Stimulated activated naive CD4-positive, alpha-beta T cell treated with Interleukin-2 at 50 U/mL for 16 hours (primary cell): ENCODE measurements around the gene DNASE1L2.
A peak's percentile ranks its signal among the peaks of the same experiment; 100 is the strongest.
"Not testable (repeated sequence)": the region's sequence is repeated elsewhere in the genome, so short reads cannot be mapped to it uniquely, and the experiment has no call there.

Experiments
- DNase-seq: peaks from one replicate; lab custom pipeline; 2025; lab: John Stamatoyannopoulos, UW

DNASE1L2 gene

DNA sequence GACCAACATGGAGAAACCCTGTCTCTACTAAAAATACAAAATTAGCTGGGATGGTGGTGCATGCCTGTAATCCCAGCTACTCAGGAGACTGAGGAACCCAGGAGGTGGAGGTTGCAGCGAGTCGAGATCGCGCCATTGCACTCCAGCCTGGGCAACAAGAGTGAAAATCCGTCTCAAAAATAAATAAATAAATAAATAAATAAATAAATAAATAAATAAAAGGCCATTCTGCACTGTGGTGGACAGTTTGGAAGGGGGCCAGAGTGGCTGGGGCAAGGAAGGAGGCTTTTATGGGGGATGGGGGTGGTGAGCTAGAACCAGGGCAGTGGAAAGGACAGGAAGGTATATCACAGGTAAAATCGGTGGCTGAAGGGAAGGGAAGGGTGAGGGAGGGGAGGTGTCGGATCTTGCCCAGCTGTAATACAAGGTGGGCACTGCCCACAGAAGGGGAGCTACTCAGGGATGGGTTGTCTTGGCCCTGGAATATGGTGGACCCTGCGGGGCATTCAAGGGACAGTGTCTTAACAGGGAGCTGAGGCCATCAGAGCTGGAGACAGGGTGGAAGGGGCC is 33.0 kb upstream of the DNASE1L2 start:
- not testable (repeated sequence) for DNase-seq

GRCh38 chr16:2204416-2205103 is 31.7 kb upstream of the DNASE1L2 start:
- no peak for DNase-seq

DNA sequence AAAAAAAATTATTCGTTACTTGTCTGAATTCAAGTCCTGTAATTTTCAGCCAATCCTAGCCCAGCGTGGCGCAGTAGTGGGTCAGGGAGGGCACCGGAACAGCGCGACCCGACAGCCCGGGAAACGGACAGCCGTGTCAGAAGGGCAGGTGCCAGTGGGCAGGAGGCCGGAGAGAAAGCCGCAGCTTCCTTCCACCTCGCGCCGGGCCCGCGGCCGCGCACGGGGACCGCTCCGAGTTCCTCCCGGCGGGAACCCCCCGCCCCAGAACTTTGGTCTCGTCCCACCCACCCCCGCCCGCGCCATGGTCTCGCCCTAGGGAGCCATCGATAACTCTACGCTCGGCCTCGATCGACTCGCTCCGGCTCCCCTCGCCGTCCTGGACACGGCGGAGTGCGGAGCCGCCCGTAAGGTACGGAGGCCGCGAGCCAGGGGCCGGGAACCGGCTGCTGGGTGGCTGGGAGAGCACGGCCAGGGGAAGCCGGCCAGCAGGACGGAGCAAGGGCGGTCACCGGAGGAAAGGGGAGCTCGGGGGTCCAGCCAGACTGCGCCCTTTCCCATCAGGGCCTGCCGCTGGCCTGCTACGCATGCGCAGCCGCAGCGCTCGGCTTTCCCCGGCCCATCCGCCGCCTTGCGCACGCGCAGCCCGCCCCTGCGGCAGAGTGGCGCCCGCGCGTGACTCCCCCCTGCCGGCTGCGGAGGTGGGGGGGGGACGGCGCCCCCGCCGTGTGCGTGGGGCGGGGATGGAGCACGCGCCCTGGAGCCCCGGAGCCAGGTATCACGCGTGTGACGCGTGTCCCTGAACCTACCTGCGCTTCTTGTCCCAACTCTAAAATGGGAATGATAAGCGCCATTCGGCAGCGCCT is 30.9 kb upstream of the DNASE1L2 start, which contains the start of gene MLST8:
TSS of gene MLST8 (plus strand) at position 351 of the 863 bp plus-strand sequence. CDS start 632 bp downstream, outside the sequence.
- peak; percentile 83 for DNase-seq

DNA sequence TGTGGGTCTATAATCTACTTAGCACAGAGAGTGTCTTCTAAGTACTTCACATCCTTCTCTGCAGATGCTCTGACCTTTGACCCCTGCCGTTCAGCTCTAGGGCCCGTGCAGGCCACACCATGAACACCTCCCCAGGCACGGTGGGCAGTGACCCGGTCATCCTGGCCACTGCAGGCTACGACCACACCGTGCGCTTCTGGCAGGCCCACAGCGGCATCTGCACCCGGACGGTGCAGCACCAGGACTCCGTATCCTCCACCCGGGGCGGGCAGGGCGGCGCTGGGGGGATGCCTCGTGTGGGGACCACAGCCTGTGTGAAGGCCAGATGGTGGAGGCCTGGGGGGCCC is 30.3 kb upstream of the DNASE1L2 start:
- no peak for DNase-seq

- no peak for DNase-seq
Observed at GRCh38 chr16:2206420-2206779, 29.8 kb upstream of the DNASE1L2 start.

DNA sequence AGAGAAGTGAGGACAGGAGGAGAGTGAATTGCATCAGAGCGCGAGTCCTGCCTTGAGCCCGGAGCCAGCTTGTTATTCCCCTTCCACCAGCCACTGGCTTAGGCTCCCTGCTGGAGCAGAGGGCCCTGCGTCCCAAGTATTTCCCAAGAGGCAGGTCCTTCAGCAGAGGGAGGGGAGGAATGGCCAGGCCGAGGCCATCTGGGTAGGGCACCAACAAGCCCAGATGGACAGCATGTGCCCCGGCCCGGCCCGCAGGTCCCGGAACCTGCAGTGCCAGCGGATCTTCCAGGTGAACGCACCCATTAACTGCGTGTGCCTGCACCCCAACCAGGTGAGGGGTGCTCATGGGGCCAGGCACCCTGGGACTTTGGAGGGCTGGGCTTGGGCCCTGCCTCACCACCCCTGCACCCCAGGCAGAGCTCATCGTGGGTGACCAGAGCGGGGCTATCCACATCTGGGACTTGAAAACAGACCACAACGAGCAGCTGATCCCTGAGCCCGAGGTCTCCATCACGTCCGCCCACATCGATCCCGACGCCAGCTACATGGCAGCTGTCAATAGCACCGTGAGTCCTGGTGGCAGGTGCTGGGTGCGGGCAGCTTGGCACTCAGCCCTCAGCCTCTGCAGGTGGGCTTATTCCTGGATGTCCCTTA is 29.3 kb upstream of the DNASE1L2 start:
- DNase-seq: no peak

- no peak for DNase-seq
Observed at GRCh38 chr16:2207872-2208271, 28.4 kb upstream of the DNASE1L2 start.

- DNase-seq: no peak
Observed at GRCh38 chr16:2208308-2208707, 27.9 kb upstream of the DNASE1L2 start.

DNA sequence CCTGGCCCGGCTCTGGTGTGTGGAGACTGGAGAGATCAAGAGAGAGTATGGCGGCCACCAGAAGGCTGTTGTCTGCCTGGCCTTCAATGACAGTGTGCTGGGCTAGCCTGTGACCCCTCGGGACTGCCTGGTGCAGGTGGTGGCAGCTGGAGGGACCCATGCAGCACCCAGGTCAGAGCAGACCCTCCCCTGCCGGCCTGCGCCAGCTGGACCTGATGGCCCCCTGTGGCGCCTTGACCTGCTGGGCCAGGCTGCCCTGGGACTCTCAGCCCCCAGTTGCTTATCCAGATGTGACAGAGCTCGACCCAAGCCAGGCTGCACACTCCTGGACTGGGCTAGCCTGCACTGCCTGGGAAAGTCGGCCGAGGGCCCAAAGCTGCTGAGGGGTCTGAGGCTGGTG is 27.5 kb upstream of the DNASE1L2 start:
- DNase-seq: no peak

GRCh38 chr16:2209258-2210008 is 26.8 kb upstream of the DNASE1L2 start:
- no peak for DNase-seq

DNA sequence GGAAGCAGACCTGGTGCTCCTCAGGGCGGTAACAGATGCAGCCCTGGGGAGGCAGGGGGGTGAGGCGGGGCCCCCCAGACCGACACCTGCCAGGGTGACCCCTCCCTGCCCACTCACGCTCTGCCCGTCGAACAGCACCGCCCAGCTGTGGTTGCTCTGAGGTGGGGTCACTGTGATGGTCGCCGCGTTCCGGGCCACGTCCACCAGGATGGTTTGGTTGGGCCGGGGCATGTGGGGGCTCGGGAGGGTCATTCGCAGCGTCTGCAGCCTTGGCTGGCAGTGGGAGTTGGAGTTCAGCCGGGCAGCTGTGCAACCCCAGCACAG is 26.3 kb upstream of the DNASE1L2 start:
- no peak for DNase-seq

DNA sequence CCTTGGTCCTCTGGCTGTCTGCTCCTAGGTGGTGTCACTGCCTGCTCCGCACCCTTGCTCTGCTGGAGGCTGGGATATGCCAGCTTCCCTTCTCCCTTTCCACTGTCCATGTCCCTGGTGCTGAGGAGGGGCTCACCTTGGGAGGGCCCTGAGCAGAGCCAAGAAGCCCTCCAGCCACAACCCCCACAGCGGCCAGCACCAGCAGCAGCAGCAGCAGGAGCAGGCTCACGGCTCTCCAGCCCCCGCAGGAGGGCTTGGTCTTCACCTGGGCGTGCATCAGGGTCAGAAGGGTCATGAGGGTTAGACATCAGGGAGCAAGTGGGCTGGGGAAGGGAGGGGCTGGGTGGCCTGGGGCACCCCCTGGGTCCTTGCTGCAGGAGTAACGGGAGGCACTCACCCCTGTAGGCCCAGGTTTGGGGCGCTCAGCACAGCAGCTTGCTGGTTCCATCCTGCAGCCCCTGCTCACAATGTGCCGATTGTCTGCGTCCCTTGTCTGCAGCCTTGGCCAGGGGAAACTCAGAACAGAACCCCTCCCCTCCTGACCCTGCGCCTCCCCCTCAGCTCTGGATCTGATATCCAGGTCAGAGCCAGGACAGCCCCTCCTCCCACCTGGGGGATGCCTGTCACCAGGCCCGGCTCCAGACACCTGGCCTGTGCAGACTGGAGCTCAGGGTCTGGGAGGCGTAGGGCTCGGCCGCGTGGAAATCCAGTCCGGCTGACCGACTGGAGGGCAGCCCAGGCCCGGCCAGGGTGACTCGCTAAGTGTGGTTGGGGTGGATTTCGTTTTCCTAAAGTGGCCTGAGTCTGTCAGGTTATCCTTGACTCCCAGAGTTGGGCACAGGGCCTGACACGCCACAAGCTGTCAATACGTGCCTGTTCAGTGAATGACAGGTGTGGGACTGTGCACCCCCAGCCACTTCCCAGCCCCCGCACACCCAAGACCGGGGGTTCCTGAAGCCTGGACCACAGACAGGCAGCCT is 25.6 kb upstream of the DNASE1L2 start, which contains the start of gene BRICD5:
TSS of gene BRICD5 (minus strand) at position 478 of the 980 bp plus-strand sequence. CDS start at position 448, 30 bp downstream.
- no peak for DNase-seq

- no peak for DNase-seq
Observed at GRCh38 chr16:2211923-2212347, 24.3 kb upstream of the DNASE1L2 start.

DNA sequence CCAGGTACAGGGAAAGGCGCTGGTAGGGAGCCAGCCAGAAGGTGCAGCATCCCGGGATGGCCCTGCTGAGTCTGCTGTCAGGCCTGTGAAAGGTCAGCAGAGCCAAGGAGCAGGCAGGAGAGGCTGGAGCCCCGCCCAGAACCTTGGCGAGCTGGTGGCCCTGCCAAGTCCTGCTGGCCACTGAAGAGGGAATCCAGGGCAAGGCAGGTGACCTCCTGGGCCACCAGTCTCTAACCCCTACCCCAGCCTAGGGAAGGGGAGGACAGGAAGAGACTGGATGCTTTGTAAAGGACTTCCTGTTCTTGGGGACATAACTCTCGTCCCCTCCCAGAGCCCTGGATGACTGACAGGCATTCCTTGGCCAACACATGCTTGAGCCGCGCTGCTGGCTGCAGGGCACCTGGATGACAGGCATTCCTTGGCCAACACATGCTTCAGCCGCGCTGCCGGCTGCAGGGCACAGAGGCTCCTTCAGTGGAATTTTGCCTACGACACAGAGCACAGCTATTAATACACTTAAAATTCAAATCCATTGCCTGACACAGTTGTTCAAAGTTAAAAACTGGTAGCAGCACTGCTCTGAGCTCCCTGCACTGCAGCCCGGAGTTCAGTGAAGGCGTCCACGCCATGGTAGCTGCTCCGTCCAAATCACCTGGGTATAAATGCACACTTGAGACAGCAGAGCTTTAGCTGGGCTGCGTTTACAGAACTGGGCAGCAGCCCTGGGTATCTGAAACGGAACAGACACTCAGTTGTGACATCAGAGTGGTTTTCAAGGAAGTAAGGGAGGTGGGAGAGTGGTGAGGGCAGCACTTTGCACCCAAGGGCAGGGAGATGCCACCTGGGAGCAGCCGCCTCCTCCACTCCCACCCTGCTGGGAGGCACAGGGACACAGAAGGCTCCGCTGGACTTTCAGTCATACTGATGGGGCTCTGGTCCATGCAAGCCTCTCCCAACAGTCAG is 23.6 kb upstream of the DNASE1L2 start:
- no peak for DNase-seq

GRCh38 chr16:2213817-2214718 is 22.2 kb upstream of the DNASE1L2 start:
- no peak for DNase-seq

DNA sequence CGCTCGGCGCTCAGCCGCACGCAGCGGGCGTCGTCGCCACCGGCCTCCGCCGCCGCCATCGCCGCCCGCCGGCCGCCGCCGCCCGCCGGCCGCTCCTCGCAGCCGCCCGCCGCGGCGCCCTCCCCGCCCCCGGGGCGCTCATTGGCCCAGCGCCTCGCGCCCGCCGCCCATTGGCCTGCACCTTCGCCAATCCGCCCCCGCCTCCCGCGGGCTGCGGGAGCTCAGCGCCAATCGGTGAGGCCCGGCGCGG is 21.6 kb upstream of the DNASE1L2 start, which contains the start of gene PGP:
TSS of gene PGP (minus strand) at position 122 of the 250 bp plus-strand sequence. CDS start at position 59, 63 bp downstream.
- no peak for DNase-seq

GRCh38 chr16:2216330-2216729 is 19.9 kb upstream of the DNASE1L2 start:
- no peak for DNase-seq

DNA sequence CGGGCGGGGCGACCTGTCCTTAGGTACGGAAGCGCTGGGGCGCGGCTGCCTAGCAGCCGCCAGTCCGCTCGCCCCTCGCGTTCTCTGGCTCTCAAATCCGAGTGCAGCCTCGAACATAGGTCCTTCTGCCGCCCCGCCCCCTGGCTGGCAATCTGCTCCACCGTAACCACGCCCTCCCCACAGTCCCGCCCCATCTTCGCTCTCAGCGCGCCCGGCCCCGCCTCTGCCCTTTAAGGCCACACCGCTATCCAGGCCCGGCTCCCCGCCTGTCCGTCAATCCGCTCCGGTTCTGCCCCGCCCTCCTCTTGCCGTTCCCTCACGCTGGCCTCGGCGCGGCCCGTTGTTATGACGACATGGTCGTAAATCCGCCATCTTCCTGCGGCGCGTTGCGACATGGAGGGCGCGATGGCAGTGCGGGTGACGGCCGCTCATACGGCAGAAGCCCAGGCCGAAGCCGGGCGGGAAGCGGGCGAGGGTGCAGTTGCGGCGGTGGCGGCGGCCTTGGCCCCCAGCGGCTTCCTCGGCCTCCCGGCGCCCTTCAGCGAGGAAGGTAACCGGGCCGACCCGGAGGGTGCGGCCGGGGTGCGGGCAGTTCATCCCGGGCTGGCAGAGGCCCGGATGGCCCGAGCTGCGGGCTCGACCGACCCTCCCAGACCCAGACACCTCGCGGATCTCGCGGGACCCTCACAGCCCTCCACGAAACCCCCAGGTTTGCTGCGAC is 12.9 kb upstream of the DNASE1L2 start, which contains the start of gene E4F1:
TSS of gene E4F1 (plus strand) at position 371 of the 721 bp plus-strand sequence. CDS start at position 394, 23 bp downstream.
- peak; percentile 100 for DNase-seq
